Psoas muscle (tissue), 8 donors: ENCODE measurements around the gene CPOX. TPM values are rescaled to one million over a fixed set of nuclear protein-coding genes. Genes with fewer than 3 reads are reported as not detected.

Experiments used
- ATAC-seq, 4 donors: fragments of 200-7000 bp; cut with Tn5 transposase; one replicate each; pipeline ENCODE4 v1.9.1; 2020; ENCODE audit warnings: moderate library complexity in 3 of 4, mild to moderate bottlenecking in 2 of 4
- DNase-seq, 2 donors: peaks; one replicate each; pipeline ENCODE4 v3.0.0-alpha.2; 2020
- H3K27ac ChIP-seq: fragments of 200-600 bp; one replicate; pipeline ENCODE4 v1.8.0; 2022
- H3K27me3 ChIP-seq, 3 donors: fragments of 200-600 bp in 1 of 3; one replicate each; pipeline versions ENCODE4 v1.6.1 to v1.8.0; 2013 to 2022; ENCODE audit warnings: low read length in 2 of 3, mild to moderate bottlenecking in 2 of 3, moderate library complexity in 1 of 3; ENCODE audit not compliant: insufficient read depth in 3 of 3
- H3K36me3 ChIP-seq, 2 donors: fragments of 200-600 bp in 1 of 2; one replicate each; pipeline versions ENCODE4 v1.6.1 to v1.8.0; 2013 to 2022; ENCODE audit warnings: low read depth in 1 of 2, mild to moderate bottlenecking in 1 of 2, moderate library complexity in 1 of 2; ENCODE audit not compliant: insufficient read depth in 1 of 2
- H3K4me1 ChIP-seq: fragments of 200-600 bp; one replicate; pipeline ENCODE4 v1.8.0; 2022
- H3K4me3 ChIP-seq: fragments of 200-600 bp; one replicate; pipeline ENCODE4 v1.8.0; 2022; ENCODE audit warnings: mild to moderate bottlenecking
- H3K9me3 ChIP-seq: fragments of 200-600 bp; one replicate; pipeline ENCODE4 v1.8.0; 2022
- CTCF ChIP-seq: fragments of 200-600 bp; IDR thresholded peaks from one replicate; pipeline ENCODE4 v1.8.0; 2022; ENCODE audit warnings: antibody characterized with exemption
- WGBS, 3 donors: extraction: QIAGEN DNeasy Blood & Tissue Kit; methylation state at CpG; one replicate each; pipeline versions ENCODE4 v1.1.6 to v1.1.7; 2013; 5-methylcytosine and 5-hydroxymethylcytosine counted together
- intact Hi-C, 2 donors: fragments of 100-400 bp; cut with DNase I; formaldehyde crosslinking; loops; one replicate each; pipeline versions ENCODE4 v1.11.0 to v1.14.2; 2022
- polyA plus RNA-seq, 3 donors: library from polyadenylated mRNA; stranded (reverse); fragments of 200-250 nt; gene quantifications; one replicate each; pipeline ENCODE4 v1.2.3, GENCODE V29; 2013
- total RNA-seq, 4 donors: library from RNA; stranded (reverse); fragmentation: NEBNext Ultra II Directional in 2 of 4; extraction: Animal tissue kit (Norgen Biotek cat#: 25700) in 2 of 4; gene quantifications; one replicate each; pipeline versions ENCODE4 v1.2.1 to v1.2.4, GENCODE V29; 2021 to 2023
- donor health status: healthy with polysubstance abuse.
- donor health status: DM: no; HTN: no; CAD: no; lungs with moderate emphysema.
- donor health status: Bipolar disorder and iron deficiency.
- donor health status: healthy.
- donor health status: DM: yes; HTN: yes; CAD: no.
- donor health status: DM: no; HTN: no; CAD: no.
- donor health status: DM: no; HTN: no; CAD: no.
- donor health status: DM: yes; HTN: yes; CAD: no.

Gene CPOX
- total and polyA plus RNA-seq, 7 donors = 5.8 to 16.4 (median 7.1) TPM

- TF ChIP-seq CTCF = no peak
- ATAC-seq = no peak
- H3K27me3 ChIP-seq = peaks cover 0 to 3% (median 0%) of the 10 kb centered on the region in 3 donors
- H3K9me3 ChIP-seq = no peaks in the 10 kb centered on the region
- no peak for DNase-seq
- intact Hi-C loops = no loop called here
- 80 to 86% (median 82%) methylated on average over 4 of the region's 4 CpGs for WGBS, 3 donors
- no peak overlapping the region for H3K4me3 ChIP-seq
- no peak overlapping the region for H3K27ac ChIP-seq
- H3K36me3 ChIP-seq = no peaks in the 10 kb centered on the region
- H3K4me1 ChIP-seq = no peaks in the 10 kb centered on the region
These were observed 32.7 kb upstream of the CPOX start for GRCh38 chr3:98626151-98626550.

- H3K27ac ChIP-seq = no peak overlapping the region
- no peaks in the 10 kb centered on the region for H3K36me3 ChIP-seq
- no peaks in the 10 kb centered on the region for H3K9me3 ChIP-seq
- WGBS, 3 donors = 80 to 84% (median 80%) methylated on average over 3 of the region's 3 CpGs
- intact Hi-C loops = no loop called here
- no peak for ATAC-seq
- no peak for TF ChIP-seq CTCF
- no peak for DNase-seq
- no peaks in the 10 kb centered on the region for H3K4me1 ChIP-seq
- no peak overlapping the region for H3K4me3 ChIP-seq
- peaks cover 0 to 3% (median 0%) of the 10 kb centered on the region in 3 donors for H3K27me3 ChIP-seq
These were observed 30.3 kb upstream of the CPOX start for GRCh38 chr3:98623572-98624280.

GRCh38 chr3:98617841-98618240 is 24.4 kb upstream of the CPOX start:
- no peak overlapping the region for H3K4me3 ChIP-seq
- intact Hi-C loops = no loop called here
- 85 to 96% (median 87%) methylated on average over 2 of the region's 2 CpGs for WGBS, 3 donors
- no peaks in the 10 kb centered on the region for H3K9me3 ChIP-seq
- DNase-seq = no peak
- TF ChIP-seq CTCF = no peak
- no peak for ATAC-seq
- no peak overlapping the region for H3K27ac ChIP-seq
- no peaks in the 10 kb centered on the region for H3K4me1 ChIP-seq
- no peaks in the 10 kb centered on the region for H3K27me3 ChIP-seq
- no peaks in the 10 kb centered on the region for H3K36me3 ChIP-seq

DNA sequence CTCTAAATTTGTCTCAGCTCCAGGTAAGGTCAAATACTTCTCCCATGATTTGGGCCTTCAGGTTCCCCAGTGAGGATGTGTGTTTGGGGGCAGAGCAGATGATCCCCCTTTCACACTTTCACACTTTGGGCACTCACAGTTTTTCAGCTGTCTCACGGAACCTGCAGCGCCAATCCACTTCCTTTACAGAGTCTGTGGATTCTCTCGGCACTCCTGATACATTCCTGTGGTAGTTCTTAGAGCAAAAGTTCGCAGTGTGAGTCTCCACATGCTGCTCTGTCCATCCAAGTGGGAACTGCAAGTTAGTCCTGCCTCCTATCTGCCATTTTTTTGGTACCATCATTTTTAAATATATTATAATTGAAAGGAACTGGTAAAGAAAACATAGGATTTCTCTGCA is 20.2 kb upstream of the CPOX start:
- Histone ChIP-seq H3K4me3 (no peak overlapping the region), H3K27me3 (no peaks in the 10 kb centered on the region), H3K27ac (no peak overlapping the region), H3K4me1 (no peaks in the 10 kb centered on the region), H3K9me3 (no peaks in the 10 kb centered on the region), H3K36me3 (no peaks in the 10 kb centered on the region)
- DNase-seq = no peak
- no peak for ATAC-seq
- intact Hi-C loops = no loop called here
- 80 to 84% (median 83%) methylated on average over 4 of the region's 4 CpGs for WGBS, 3 donors
- TF ChIP-seq CTCF = no peak

DNA sequence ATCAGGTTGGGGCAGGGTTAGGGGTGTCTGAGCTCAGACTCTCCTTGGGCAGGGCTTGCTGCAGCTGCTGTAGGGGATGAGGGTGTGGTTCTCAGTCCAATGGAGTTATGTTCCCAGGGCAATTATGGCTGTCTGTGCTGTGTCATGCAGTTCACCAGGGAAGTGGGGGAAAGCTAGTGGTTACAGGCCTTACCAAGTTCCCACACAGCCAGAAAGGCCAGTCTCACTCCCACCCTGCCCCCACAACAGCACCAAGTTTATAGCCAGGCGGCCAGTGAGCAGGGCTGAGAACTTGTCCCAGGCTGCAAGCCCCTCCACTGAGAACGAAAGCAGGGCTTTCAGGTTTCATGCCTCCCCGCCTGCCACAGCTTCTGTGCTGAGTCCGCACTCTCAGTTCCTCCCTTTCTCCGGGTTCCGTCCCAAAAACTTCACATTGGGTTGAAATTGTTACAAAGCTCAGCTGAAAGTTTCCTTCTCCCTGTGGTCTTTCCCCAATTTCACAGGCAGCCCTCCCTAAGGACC is 19.6 kb upstream of the CPOX start:
- intact Hi-C loops = no loop called here
- no peaks in the 10 kb centered on the region for H3K4me1 ChIP-seq
- no peak for TF ChIP-seq CTCF
- no peaks in the 10 kb centered on the region for H3K9me3 ChIP-seq
- no peak for ATAC-seq
- 94 to 95% (median 95%) methylated on average over 6 of the region's 6 CpGs for WGBS, 3 donors
- no peaks in the 10 kb centered on the region for H3K27me3 ChIP-seq
- no peak for DNase-seq
- no peak overlapping the region for H3K27ac ChIP-seq
- no peaks in the 10 kb centered on the region for H3K36me3 ChIP-seq
- no peak overlapping the region for H3K4me3 ChIP-seq
